ENCODE data around the gene TCERG1L.

TCERG1L gene

GRCh38 chr10:131183546-131184045, 127.9 kb downstream of the TCERG1L start:
- TF ChIP-seq GATA2 (IDR thresholded peaks at IDR 0.05; ENCODE audit: low read depth, low read length) (no peak), GATA3 (IDR thresholded peaks at IDR 0.05; ENCODE audit: low read depth, low read length) (no peak)

- no peak for TF ChIP-seq GATA3 (IDR thresholded peaks at IDR 0.05; ENCODE audit: low read depth, low read length)
- TF ChIP-seq GATA2 (IDR thresholded peaks at IDR 0.05; ENCODE audit: low read depth, low read length) = no peak
Observed at GRCh38 chr10:131181456-131181855, 130.1 kb downstream of the TCERG1L start.

DNA sequence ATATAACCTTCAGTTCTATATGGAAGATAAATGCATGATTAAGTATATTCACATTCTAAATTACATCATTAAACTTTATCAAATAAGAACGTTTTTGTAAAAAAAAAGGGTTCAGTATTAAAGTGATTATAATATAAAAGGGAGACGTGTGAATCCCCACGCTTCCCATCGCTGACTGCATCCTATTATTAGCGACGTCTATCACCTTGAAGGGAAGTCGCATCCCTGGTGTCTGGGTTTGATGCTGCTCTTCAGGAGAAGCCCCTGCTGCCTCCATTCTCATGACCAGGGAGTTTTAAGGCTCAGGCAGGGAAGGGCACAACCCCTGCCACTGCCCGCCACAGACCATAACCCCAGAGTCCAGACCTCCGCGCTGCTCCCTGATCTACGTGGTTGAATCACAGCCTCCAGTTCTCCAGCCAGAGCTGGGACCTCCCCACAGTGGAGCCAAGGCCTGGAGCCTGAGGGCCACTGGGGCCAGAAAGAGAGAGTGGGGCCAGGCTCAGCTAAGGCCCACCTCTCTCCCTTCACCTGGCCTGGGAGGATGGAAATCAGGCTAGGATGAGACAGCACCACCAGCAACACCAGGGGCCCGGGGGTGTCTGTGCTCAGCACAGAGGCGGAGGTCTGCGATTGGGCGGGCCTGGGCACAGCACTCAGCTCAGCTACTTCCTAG, 130.6 kb downstream of the TCERG1L start:
- TF ChIP-seq GATA3 (IDR thresholded peaks at IDR 0.05; ENCODE audit: low read depth, low read length) (no peak), GATA2 (IDR thresholded peaks at IDR 0.05; ENCODE audit: low read depth, low read length) (no peak)

DNA sequence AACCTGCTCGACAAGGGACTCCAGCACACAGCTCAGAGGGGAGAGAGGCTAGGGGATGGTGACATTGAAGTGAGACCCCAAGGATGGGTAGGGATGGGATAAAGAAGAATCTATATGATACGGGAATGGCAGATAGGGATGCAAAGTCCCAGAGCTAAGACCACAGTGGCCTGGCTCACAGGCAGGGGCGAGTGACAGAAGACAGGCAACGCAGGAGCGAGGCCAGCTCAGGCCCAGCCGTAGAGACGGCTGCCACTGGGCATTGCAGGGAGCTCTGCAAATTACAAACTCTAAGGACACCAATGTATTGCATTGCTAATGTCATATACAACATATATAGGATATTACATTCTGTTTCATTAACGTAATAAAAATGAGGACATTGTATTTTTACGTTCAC, 131.4 kb downstream of the TCERG1L start:
- no peak for TF ChIP-seq GATA2 (IDR thresholded peaks at IDR 0.05; ENCODE audit: low read depth, low read length)
- no peak for TF ChIP-seq GATA3 (IDR thresholded peaks at IDR 0.05; ENCODE audit: low read depth, low read length)

- no peak for TF ChIP-seq GATA3 (IDR thresholded peaks at IDR 0.05; ENCODE audit: low read depth, low read length)
- TF ChIP-seq GATA2 (IDR thresholded peaks at IDR 0.05; ENCODE audit: low read depth, low read length) = no peak
Observed at GRCh38 chr10:131179361-131179760, 132.2 kb downstream of the TCERG1L start.

DNA sequence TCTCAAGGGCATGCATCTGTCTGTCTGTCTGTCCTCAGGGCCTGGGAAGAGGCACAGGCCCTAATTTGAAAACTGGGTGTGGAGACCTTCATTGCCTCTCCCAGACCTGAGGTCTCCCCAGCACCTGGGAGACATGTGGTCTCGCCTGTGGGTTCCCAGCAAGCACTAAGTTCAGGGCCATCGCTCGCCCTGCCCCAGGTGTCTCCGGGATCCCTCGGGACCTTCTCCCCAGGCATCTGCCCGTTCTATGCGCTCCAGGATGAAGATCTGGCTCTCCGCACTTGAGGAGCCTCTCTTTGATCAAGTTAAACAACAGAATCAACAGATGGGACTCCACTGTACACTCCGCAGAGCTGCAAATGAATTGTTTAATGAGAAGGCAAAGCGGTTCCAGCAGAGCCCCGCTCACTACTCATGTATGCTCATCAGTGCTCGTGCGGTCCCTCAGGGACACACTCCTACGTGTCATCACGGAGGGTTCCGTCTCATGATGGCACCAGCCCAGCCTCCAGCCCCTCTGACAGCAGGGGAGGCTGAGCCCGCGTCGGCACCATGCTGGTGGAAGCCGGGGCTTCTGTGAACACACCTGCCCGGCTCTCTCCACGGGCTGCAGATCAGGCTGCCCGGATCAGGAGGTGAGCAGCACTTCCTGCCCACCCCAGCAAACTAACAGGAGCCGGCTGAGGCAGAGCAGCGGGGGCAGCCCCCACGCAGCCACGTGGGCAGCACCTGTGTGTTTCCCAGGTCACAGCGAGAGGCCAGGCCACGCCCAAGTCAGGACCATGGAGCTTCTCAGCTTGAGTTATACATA, 132.8 kb downstream of the TCERG1L start:
- no peak for TF ChIP-seq GATA3 (IDR thresholded peaks at IDR 0.05; ENCODE audit: low read depth, low read length)

DNA sequence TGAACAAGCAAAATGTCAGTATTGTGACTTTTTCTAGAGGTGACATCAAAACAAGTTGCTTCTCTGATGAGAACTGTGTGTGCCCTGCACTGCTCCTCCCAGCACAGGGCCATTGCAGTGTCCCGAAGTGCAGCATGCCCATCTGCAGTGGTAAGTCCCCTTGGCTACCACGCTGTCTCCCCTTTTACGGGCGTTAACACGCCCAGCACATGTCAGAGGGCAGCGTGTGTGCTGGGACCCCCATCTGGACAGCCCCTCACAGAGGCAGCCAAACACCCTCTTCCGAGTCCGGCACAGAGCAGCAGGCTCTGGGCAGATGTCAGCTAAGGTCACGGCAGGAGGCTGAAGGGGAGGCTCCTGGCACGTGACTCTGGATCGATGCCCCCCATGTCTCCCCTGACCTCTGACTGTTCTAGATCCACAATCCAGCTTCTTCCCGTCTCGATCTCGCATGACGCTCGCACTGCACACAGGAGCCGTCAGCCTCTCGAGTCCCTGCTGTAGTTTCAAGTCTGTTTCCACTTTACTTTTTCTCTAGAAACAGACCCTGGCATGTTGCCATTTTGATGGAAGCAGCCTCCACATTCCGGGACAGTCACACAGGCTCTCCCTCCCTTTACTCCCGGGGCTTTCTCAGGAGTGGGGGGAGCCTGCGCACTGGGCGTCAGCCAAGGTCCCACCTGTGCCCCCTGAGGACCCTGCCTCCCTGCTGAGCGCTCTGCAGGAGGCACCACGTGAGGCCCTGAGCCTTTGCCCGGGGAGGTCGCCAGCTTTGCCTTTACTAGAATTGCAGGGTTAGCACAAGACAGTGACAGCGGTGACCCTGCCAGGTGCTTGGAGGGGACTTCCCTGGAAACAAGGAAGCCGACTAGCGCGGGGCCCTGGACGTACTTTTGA, 133.8 kb downstream of the TCERG1L start:
- TF ChIP-seq GATA2 (IDR thresholded peaks at IDR 0.05; ENCODE audit: low read depth, low read length) (no peak), GATA3 (IDR thresholded peaks at IDR 0.05; ENCODE audit: low read depth, low read length) (no peak)

DNA sequence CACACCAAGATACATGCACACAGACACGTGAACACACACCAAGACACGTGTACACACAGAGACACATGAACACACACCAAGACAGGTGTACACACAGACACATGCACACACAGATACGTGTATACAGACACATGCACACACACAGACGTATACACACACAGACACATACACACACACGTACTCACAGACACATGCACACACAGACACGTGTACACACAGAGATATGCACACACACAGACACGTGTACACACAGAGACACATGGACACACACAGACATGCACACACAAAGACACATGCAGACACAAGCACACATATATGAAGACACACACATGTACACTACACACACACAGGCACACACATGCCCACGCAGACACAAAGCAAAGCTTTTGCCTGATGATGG, 134.6 kb downstream of the TCERG1L start:
- TF ChIP-seq GATA3 (IDR thresholded peaks at IDR 0.05; ENCODE audit: low read depth, low read length) (no peak), GATA2 (IDR thresholded peaks at IDR 0.05; ENCODE audit: low read depth, low read length) (no peak)

DNA sequence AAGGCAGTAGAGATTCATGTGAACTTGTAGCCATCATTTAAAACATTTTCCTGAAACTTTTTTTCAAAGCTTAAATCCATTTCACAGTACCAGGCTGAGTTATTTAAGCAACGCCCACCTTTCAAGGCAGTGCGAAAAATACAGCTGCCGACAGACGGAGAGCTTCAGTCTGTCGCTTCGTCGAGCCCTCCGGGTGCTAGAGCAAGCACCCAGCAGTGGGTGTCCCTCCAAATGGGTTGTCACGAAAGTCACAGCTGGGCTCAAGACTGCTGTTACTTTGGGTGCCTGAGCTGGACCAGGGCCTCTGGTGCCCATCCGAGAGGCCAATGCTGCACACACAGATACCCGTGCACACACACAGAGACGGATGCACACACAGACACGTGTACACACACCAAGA, 135.6 kb downstream of the TCERG1L start:
- TF ChIP-seq GATA3 (IDR thresholded peaks at IDR 0.05; ENCODE audit: low read depth, low read length) = no peak
- no peak for TF ChIP-seq GATA2 (IDR thresholded peaks at IDR 0.05; ENCODE audit: low read depth, low read length)

DNA sequence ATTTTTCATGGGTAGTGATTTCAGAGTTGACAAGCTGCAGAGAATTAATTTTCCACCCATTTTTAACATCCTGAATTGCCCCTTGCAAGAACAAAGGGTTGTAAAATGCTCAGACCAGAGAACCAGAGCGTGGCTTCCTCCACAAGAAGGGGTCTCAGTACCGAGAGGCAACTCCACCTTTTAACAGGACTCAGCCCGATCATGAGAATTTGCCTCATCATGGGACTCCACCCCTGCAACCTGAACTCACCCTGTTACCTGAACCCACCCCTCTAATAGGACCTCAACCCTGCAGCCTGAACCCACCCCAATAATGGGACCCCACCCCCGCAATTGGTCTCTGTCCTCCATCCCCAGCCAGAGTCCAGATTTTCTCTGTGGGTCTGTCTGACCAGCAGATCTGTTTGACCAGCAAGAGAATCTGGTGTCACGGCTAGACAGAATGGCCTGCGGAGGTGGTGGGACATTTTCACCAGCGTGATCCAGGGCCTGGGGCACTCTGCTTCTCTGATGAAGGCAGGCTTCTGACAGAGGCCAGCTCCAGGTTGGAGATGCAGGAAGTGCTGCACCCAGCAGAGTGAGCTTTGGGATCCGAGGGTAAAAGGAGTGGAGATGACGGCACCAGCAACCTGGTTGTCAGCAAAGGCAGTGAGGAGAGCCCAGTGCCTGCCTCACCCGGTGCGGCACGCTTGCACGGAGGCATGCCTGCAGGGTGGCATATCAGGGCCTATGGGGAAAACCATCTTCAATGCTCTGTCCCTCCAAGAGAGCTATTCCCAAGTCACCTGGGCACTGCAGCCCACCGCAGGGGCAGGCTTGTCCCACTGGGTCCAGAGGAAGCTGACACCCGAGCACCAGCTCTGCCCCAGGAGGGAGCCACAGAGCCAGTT, 136.6 kb downstream of the TCERG1L start:
- TF ChIP-seq GATA2 (IDR thresholded peaks at IDR 0.05; ENCODE audit: low read depth, low read length) (no peak), GATA3 (IDR thresholded peaks at IDR 0.05; ENCODE audit: low read depth, low read length) (no peak)

DNA sequence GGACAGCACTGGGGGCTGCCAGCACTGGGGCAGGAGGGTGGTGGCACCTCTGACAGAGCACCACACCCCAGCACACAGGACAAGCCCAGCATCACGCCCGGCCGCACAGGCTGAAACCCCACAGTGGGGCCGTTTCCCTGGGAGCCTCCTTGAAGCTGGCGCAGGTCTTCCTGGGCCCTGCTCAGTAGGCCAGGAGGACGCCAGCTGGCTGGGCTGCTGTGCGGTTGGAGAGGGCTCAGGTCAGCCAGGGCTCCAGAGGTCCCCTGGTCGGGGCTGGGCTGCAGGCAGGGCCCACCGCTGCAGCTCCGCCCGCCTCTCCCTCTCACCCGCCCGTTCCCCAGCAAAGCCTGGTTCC, 137.3 kb downstream of the TCERG1L start:
- no peak for TF ChIP-seq GATA2 (IDR thresholded peaks at IDR 0.05; ENCODE audit: low read depth, low read length)
- TF ChIP-seq GATA3 (IDR thresholded peaks at IDR 0.05; ENCODE audit: low read depth, low read length) = no peak

- TF ChIP-seq GATA3 (IDR thresholded peaks at IDR 0.05; ENCODE audit: low read depth, low read length) = no peak
- no peak for TF ChIP-seq GATA2 (IDR thresholded peaks at IDR 0.05; ENCODE audit: low read depth, low read length)
Observed at GRCh38 chr10:131173484-131174210, 137.9 kb downstream of the TCERG1L start.

GRCh38 chr10:131172433-131172832, 139.1 kb downstream of the TCERG1L start:
- TF ChIP-seq GATA3 (IDR thresholded peaks at IDR 0.05; ENCODE audit: low read depth, low read length) = no peak
- no peak for TF ChIP-seq GATA2 (IDR thresholded peaks at IDR 0.05; ENCODE audit: low read depth, low read length)
